DOHH2 (cell line): ENCODE results near the gene ATP8B3.
A peak's percentile ranks its signal among the peaks of the same experiment; 100 is the strongest.

Experiments used
- H3F3A ChIP-seq: fragments of 200-600 bp; sonication (generic), shearing (Covaris generic); 2 replicates; pipeline ENCODE4 v1.6.0; 2016; ENCODE audit warnings: antibody characterized with exemption, mild to moderate bottlenecking; ENCODE audit not compliant: control insufficient read depth, insufficient read depth
- H3K27ac ChIP-seq: fragments of 200-600 bp; sonication (generic); 2 replicates; pipeline ENCODE4 v1.5.1; 2014; ENCODE audit warnings: low read depth, mild to moderate bottlenecking, low read length, moderate library complexity
- H3K27me3 ChIP-seq: fragments of 200-600 bp; sonication (generic); 2 replicates; pipeline ENCODE4 v1.6.1; 2014; ENCODE audit warnings: mild to moderate bottlenecking, low read length, mixed read lengths; ENCODE audit not compliant: control insufficient read depth
- H3K36me3 ChIP-seq: fragments of 200-600 bp; sonication (generic); 2 replicates; pipeline ENCODE4 v1.6.1; 2014; ENCODE audit warnings: mild to moderate bottlenecking, low read length, moderate library complexity, mixed read lengths; ENCODE audit not compliant: control insufficient read depth
- H3K4me1 ChIP-seq: fragments of 200-600 bp; sonication (generic); 2 replicates; pipeline ENCODE4 v1.6.1; 2014; ENCODE audit warnings: mild to moderate bottlenecking, low read length, mixed read lengths; ENCODE audit not compliant: control insufficient read depth
- H3K4me2 ChIP-seq: fragments of 200-600 bp; sonication (generic); 2 replicates; pipeline ENCODE4 v1.6.0; 2014; ENCODE audit warnings: mild to moderate bottlenecking, low read length, moderate library complexity
- H3K4me3 ChIP-seq: fragments of 200-600 bp; sonication (generic); 2 replicates; pipeline ENCODE4 v1.5.1; 2014; ENCODE audit warnings: mild to moderate bottlenecking, low read length, mixed read lengths
- H3K79me2 ChIP-seq: fragments of 200-600 bp; sonication (generic); 2 replicates; pipeline ENCODE4 v1.6.1; 2014; ENCODE audit warnings: mild to moderate bottlenecking, low read length, mixed read lengths; ENCODE audit not compliant: control insufficient read depth
- H3K9me2 ChIP-seq: fragments of 200-600 bp; sonication (generic); replicated peaks from 2 replicates; pipeline ENCODE4 v1.6.1; 2014; ENCODE audit warnings: mild to moderate bottlenecking, low read length, mixed read lengths; ENCODE audit not compliant: control insufficient read depth
- H3K9me3 ChIP-seq: fragments of 200-600 bp; sonication (generic); 2 replicates; pipeline ENCODE4 v1.6.1; 2014; ENCODE audit warnings: antibody characterized with exemption, low read length, mixed read lengths; ENCODE audit not compliant: control insufficient read depth, insufficient read depth
- H4K20me1 ChIP-seq: fragments of 200-600 bp; sonication (generic); 2 replicates; pipeline ENCODE4 v1.6.0; 2014; ENCODE audit warnings: low read depth, mild to moderate bottlenecking, antibody characterized with exemption, low read length, moderate library complexity; ENCODE audit not compliant: control insufficient read depth, insufficient read depth
- CTCF ChIP-seq: fragments of 200-600 bp; sonication (generic); IDR thresholded peaks from one replicate; pipeline ENCODE4 v1.5.1; 2014; ENCODE audit warnings: antibody characterized with exemption, mild to moderate bottlenecking, low read depth, low read length; ENCODE audit not compliant: poor library complexity, severe bottlenecking
- EZH2phosphoT487 ChIP-seq: fragments of 200-600 bp; sonication (generic); IDR thresholded peaks from 2 replicates; pipeline ENCODE4 v1.6.1; 2017; ENCODE audit warnings: borderline replicate concordance, mild to moderate bottlenecking, antibody characterized with exemption, low read length, moderate library complexity, mixed read lengths

Gene ATP8B3

DNA sequence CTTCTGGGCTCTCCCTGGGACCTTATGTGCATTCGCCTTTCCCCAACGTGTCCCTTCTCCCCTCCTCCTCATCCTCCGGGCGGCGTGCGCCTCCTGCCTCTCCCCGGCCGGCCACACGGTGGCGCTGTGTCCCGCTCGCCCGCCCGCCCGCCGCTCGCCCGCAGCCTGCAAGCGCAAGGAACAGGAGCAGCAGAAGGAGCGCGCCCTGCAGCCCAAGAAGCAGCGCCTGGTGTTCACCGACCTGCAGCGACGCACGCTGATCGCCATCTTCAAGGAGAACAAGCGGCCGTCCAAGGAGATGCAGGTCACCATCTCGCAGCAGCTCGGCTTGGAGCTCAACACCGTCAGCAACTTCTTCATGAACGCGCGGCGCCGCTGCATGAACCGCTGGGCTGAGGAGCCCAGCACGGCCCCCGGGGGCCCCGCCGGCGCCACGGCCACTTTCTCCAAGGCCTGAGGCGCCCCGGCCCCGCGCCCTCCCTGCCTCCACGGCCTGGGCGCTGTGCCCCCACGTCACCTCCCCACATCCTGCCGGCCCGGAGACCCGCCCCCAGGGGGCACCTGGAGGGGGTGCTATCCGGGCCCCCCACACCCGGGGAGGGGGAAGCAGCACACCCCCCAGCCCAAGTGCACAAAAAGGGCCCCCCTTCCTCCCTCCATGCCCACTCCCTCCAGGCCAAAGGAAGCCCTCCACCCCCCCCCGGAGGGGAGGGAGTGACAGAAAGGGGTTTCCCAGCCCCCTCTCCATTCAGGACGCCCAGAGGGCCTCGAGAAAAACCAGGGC is 36.9 kb downstream of the ATP8B3 start:
- Histone ChIP-seq H3K79me2 (no peaks in the 10 kb centered on the region), H3K4me1 (no peaks in the 10 kb centered on the region), H4K20me1 (no peaks in the 10 kb centered on the region), H3F3A (no peaks in the 10 kb centered on the region), H3K4me2 (no peak overlapping the region), H3K36me3 (no peaks in the 10 kb centered on the region), H3K27me3 (0 out of 2 replicates have a peak, but pooled peaks cover 3% of the 10 kb centered on the region), H3K4me3 (no peak overlapping the region), H3K9me2 (no peaks in the 10 kb centered on the region), H3K27ac (no peak overlapping the region), H3K9me3 (peaks cover 7% of the 10 kb centered on the region)
- TF ChIP-seq CTCF (peak; percentile 77), EZH2phosphoT487 (no peak)

DNA sequence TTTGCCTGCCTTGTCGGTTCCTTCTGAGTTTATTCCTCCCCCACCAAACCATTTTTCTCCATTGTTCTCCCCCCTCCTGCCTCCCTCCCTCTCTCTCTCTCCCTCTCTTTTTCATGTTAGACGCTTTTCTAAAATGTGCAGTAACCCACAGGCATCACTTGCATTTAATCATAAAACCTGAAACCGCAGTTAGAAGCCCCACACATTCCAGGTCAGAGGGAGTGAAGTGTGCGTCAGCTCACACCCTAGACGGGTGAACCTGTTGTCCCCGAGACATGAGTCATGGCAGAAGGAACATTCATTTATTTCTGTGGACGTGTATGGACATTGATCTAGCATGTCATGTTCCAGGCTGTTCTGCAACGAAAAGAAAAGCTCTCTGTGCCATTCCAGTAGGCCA is 38.9 kb downstream of the ATP8B3 start:
- Histone ChIP-seq H4K20me1 (no peaks in the 10 kb centered on the region), H3F3A (no peaks in the 10 kb centered on the region), H3K9me2 (no peaks in the 10 kb centered on the region), H3K4me1 (no peaks in the 10 kb centered on the region), H3K36me3 (no peaks in the 10 kb centered on the region), H3K27me3 (0 out of 2 replicates have a peak, but pooled peaks cover 3% of the 10 kb centered on the region), H3K27ac (no peak overlapping the region), H3K79me2 (no peaks in the 10 kb centered on the region), H3K4me2 (no peak overlapping the region), H3K4me3 (no peak overlapping the region), H3K9me3 (peaks cover 7% of the 10 kb centered on the region)
- TF ChIP-seq CTCF (no peak), EZH2phosphoT487 (no peak)

- Histone ChIP-seq H3K36me3 (no peaks in the 10 kb centered on the region), H4K20me1 (no peaks in the 10 kb centered on the region), H3K27ac (no peak overlapping the region), H3F3A (no peaks in the 10 kb centered on the region), H3K4me2 (no peak overlapping the region), H3K79me2 (no peaks in the 10 kb centered on the region), H3K27me3 (peaks cover 9% of the 10 kb centered on the region; the same call in 1 of the 2 replicates), H3K9me3 (peaks cover 7% of the 10 kb centered on the region), H3K4me1 (peaks cover 16% of the 10 kb centered on the region), H3K9me2 (no peaks in the 10 kb centered on the region), H3K4me3 (no peak overlapping the region)
- TF ChIP-seq CTCF (no peak), EZH2phosphoT487 (no peak)
Measured at GRCh38 chr19:1770866-1771576, 41.1 kb downstream of the ATP8B3 start.
